Measurements from ENCODE around the gene RPL21.
"Not testable (repeated sequence)": the region's sequence is repeated elsewhere in the genome, so short reads cannot be mapped to it uniquely, and the experiment has no call there.

Gene RPL21

GRCh38 chr13:27290715-27291114 is 39.4 kb downstream of the RPL21 start:
- DNase-seq: no peak

DNA sequence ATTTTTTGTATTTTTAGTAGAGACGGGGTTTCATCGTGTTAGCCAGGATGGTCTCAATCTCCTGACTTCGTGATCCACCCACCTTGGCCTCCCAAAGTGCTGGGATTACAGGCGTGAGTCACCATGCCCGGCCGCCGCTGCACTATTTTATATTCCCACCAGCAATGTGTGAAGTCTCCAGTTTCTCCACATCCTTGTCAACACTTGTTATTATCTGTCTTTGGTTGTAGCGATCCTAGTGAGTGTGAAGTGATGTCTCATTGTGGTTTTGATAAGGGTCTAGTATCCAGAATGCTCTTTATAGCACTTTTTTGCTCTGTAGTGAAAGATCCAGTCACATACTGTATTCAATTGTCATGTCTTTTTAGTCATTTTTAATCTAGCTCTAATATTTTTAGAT is 40.6 kb downstream of the RPL21 start:
- not testable (repeated sequence) for DNase-seq

DNA sequence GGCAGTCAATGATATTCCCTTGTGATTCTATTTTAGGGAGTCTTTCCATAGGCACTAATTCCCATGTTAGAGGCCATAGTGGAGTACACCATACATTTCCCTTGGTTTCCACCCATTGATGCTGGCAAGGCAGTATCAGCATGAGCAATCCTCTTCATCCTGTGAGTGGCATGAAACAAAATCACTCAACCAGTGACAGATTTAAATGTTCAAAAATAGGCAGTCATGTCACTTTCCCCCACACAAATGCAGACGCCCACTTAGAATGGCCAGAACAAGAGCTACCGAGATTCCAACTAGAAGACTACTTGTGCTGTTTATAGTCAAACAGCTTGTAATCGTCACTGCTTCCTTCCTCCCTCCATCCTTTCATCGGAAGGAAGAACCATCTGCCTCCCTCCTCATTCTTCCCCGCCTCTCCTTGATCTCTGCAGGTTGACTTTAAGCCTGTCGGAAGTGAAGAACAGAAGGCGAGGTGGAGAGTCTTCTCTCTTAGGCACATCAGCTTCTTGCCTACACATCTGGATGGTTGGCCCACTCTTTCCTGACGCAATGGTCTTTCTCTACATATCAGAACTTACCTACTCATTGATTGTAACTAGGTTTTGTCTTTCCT is 41.8 kb downstream of the RPL21 start:
- DNase-seq: no peak

GRCh38 chr13:27293873-27294515 is 42.6 kb downstream of the RPL21 start:
- DNase-seq: no peak

DNA sequence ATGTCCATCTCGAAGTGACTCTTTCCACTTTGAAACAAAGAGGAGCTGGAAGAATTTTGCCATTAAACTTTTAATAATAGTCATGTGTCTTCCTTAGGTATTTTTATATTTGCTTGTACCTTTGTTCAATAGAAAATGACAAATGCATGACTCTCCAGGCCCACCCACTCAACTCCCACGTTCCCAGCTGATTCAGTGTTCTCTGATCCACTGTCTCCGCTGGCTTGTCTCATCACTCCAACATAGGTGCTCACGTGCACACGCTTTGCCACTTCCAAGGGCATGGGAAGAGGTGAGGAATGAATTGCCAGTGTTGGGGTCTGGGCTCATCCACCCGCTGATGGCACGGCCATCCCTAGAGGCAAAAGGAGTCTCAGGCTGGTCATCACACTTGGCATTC is 43.7 kb downstream of the RPL21 start:
- no peak for DNase-seq

GRCh38 chr13:27295660-27296059 is 44.3 kb downstream of the RPL21 start:
- DNase-seq: no peak

DNA sequence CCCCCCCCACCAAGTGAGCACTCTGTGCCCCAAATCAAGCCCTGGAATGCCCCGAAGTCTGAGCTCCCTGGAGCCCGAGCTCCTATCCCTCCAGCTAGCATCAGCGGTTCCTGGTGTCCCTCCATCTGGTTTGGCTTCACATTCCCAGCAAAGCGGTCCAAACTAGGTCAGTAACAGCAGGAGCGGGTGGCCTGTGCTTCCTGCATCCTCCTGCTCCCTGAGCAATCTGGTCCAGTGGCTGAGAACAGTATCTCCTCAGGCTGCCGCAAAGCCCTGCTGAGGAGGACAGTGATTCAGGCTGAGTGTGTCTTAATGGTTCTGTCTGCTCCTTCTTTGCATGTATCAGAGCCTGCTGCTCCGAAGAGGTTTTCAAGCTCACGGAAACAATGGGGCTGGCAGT is 45.1 kb downstream of the RPL21 start:
- no peak for DNase-seq

DNA sequence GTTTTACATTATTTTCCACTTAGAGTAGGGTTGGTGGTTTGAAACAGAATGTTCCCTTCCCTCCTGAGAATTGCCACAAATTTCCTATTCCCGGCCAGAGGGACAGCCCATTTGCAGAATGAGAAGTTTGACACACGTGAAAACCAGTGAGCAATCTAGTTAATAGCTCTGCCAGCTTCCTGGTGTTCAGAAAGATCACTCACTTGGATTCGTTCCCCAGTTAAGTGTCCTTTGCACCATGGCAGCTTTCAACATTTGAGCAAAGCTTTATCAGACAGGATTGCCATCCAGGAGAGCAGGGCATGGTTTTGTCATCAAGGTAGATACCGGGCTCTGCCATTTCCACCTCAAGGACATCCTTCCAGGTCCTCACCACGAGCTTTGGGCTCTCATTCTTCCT is 47.5 kb downstream of the RPL21 start:
- DNase-seq: no peak

DNA sequence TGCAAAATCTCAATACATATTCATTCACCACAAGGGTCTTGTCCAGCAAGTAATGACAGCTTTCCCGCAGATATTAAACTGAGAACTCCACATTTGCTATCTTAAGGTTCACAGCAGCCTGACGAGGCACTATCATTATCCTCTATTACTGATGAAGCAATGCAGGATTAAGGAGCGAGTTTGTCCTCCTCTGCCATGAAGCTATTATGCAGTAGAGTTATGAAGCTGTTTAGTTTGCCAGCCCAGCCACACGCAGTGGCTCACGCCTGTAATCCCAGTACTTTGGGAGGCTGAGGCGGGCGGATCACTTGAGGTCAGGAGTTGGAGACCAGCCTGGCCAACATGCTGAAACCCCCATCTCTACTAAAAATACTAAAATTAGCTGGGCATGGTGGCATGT is 49.0 kb downstream of the RPL21 start:
- not testable (repeated sequence) for DNase-seq

GRCh38 chr13:27300941-27301586 is 49.7 kb downstream of the RPL21 start:
- DNase-seq: no peak

GRCh38 chr13:27302643-27303262 is 51.4 kb downstream of the RPL21 start:
- no peak for DNase-seq

- DNase-seq: no peak
Measured at GRCh38 chr13:27304099-27304498, 52.7 kb downstream of the RPL21 start.

GRCh38 chr13:27304611-27305010 is 53.3 kb downstream of the RPL21 start:
- no peak for DNase-seq

All from NCI-H774 (cell line).